Astrocyte (in vitro differentiated cells and primary cell): ENCODE results near the gene PNPLA5. TPM values are rescaled to one million over a fixed set of nuclear protein-coding genes. Genes with fewer than 3 reads are reported as not detected.

Source experiments
- DNase-seq: peaks from one replicate; pipeline ENCODE4 v3.0.0-alpha.2; 2010; ENCODE audit warnings: low read depth
- FAIRE-seq: peaks from 2 replicates; lab custom pipeline; 2011; peaks lifted over from hg19 to GRCh38; lab: Jason Lieb, UNC
- H2AFZ ChIP-seq: 2 replicates; pipeline ENCODE4 v1.6.0; 2012; ENCODE audit warnings: low read depth, low read length, inconsistent platforms
- H3K27ac ChIP-seq: 2 replicates; pipeline ENCODE4 v1.5.1; 2011; ENCODE audit warnings: low read depth, low read length, inconsistent platforms
- H3K27me3 ChIP-seq: 2 replicates; pipeline ENCODE4 v1.6.0; 2011; ENCODE audit warnings: low read length, inconsistent platforms; ENCODE audit not compliant: insufficient read depth
- H3K36me3 ChIP-seq: 2 replicates; pipeline ENCODE4 v1.5.1; 2011; ENCODE audit warnings: low read length, inconsistent platforms; ENCODE audit not compliant: insufficient read depth
- H3K4me1 ChIP-seq: 2 replicates; pipeline ENCODE4 v1.5.1; 2011; ENCODE audit warnings: low read length, inconsistent platforms; ENCODE audit not compliant: insufficient read depth
- H3K4me2 ChIP-seq: 2 replicates; pipeline ENCODE4 v1.6.0; 2012; ENCODE audit warnings: low read length, inconsistent platforms
- H3K4me3 ChIP-seq: 2 replicates; pipeline ENCODE4 v1.5.1; 2011; ENCODE audit warnings: low read depth, mild to moderate bottlenecking, low read length, inconsistent platforms; ENCODE audit not compliant: insufficient read depth
- H3K79me2 ChIP-seq: 2 replicates; pipeline ENCODE4 v1.6.0; 2012; ENCODE audit warnings: mild to moderate bottlenecking, low read length, inconsistent platforms; ENCODE audit not compliant: insufficient read depth
- H3K9ac ChIP-seq: 2 replicates; pipeline ENCODE4 v1.6.0; 2012; ENCODE audit warnings: mild to moderate bottlenecking, low read length, inconsistent platforms
- H3K9me3 ChIP-seq: 2 replicates; pipeline ENCODE4 v1.5.1; 2012; ENCODE audit warnings: low read depth, mild to moderate bottlenecking, low read length, inconsistent platforms; ENCODE audit not compliant: insufficient read depth
- H4K20me1 ChIP-seq: 2 replicates; pipeline ENCODE4 v1.6.0; 2012; ENCODE audit warnings: low read length, inconsistent platforms; ENCODE audit not compliant: insufficient read depth
- H3K27ac Mint-ChIP-seq: one replicate; pipeline ENCODE4 v1.8.0; 2021; ENCODE audit warnings: mild to moderate bottlenecking, mixed read lengths; ENCODE audit not compliant: unreplicated experiment
- H3K27me3 Mint-ChIP-seq: one replicate; pipeline ENCODE4 v1.8.0; 2021; ENCODE audit warnings: low read depth, mixed read lengths; ENCODE audit not compliant: unreplicated experiment
- H3K36me3 Mint-ChIP-seq: one replicate; pipeline ENCODE4 v1.8.0; 2021; ENCODE audit warnings: low read depth, mixed read lengths; ENCODE audit not compliant: unreplicated experiment
- H3K4me1 Mint-ChIP-seq: one replicate; pipeline ENCODE4 v1.8.0; 2021; ENCODE audit warnings: low read depth, mixed read lengths; ENCODE audit not compliant: unreplicated experiment
- H3K4me3 Mint-ChIP-seq: one replicate; pipeline ENCODE4 v1.8.0; 2021; ENCODE audit warnings: mild to moderate bottlenecking, moderate library complexity, mixed read lengths; ENCODE audit not compliant: unreplicated experiment
- H3K9me3 Mint-ChIP-seq: one replicate; pipeline ENCODE4 v1.8.0; 2021; ENCODE audit warnings: mild to moderate bottlenecking, mixed read lengths; ENCODE audit not compliant: unreplicated experiment
- CTCF ChIP-seq: IDR thresholded peaks from 2 replicates; pipeline ENCODE4 v1.5.1; 2011; ENCODE audit warnings: low read depth, mild to moderate bottlenecking, inconsistent platforms, low read length, moderate library complexity; ENCODE audit not compliant: insufficient read depth
- EZH2 ChIP-seq: IDR thresholded peaks from 2 replicates; pipeline ENCODE4 v1.6.1; 2012; ENCODE audit warnings: mild to moderate bottlenecking, low read length, inconsistent platforms; ENCODE audit not compliant: insufficient read depth
- total RNA-seq: library from RNA; stranded (reverse); gene quantifications from 2 replicates; pipeline ENCODE4 v1.2.1, GENCODE V29; 2021

PNPLA5 gene
- total RNA-seq, 1 donor from 2014 or later = not detected

- H3K9ac ChIP-seq = no peak overlapping the region
- H2AFZ ChIP-seq = no peak overlapping the region
- Mint-ChIP-seq H3K27me3 (peaks cover 10% of the 10 kb centered on the region), H3K27ac (no peak overlapping the region), H3K36me3 (peaks cover 9% of the 10 kb centered on the region), H3K4me1 (peaks cover 2% of the 10 kb centered on the region), H3K4me3 (no peak overlapping the region), H3K9me3 (no peaks in the 10 kb centered on the region)
- TF ChIP-seq EZH2 (no peak), CTCF (no peak)
- H3K4me1 ChIP-seq = peaks cover 13% of the 10 kb centered on the region
- H3K27ac ChIP-seq = no peak overlapping the region
- H3K27me3 ChIP-seq = no peaks in the 10 kb centered on the region
- H4K20me1 ChIP-seq = no peaks in the 10 kb centered on the region
- no peaks in the 10 kb centered on the region for H3K79me2 ChIP-seq
- no peaks in the 10 kb centered on the region for H3K9me3 ChIP-seq
- no peak for FAIRE-seq
- DNase-seq = no peak
- H3K36me3 ChIP-seq = no peaks in the 10 kb centered on the region
- no peak overlapping the region for H3K4me3 ChIP-seq
- H3K4me2 ChIP-seq = no peak overlapping the region
Measured at GRCh38 chr22:43833286-43834240, 58.2 kb downstream of the PNPLA5 start.

- Histone ChIP-seq H3K79me2 (no peaks in the 10 kb centered on the region), H3K36me3 (no peaks in the 10 kb centered on the region), H2AFZ (no peak overlapping the region), H3K4me1 (peaks cover 6% of the 10 kb centered on the region), H4K20me1 (no peaks in the 10 kb centered on the region), H3K9ac (no peak overlapping the region), H3K4me3 (no peak overlapping the region), H3K27me3 (no peaks in the 10 kb centered on the region), H3K27ac (no peak overlapping the region), H3K4me2 (no peak overlapping the region), H3K9me3 (no peaks in the 10 kb centered on the region)
- Mint-ChIP-seq H3K4me1 (peaks cover 4% of the 10 kb centered on the region), H3K27me3 (peaks cover 10% of the 10 kb centered on the region), H3K36me3 (peaks cover 6% of the 10 kb centered on the region), H3K27ac (no peak overlapping the region), H3K9me3 (no peaks in the 10 kb centered on the region), H3K4me3 (no peak overlapping the region)
- FAIRE-seq = no peak
- no peak for DNase-seq
- TF ChIP-seq CTCF = no peak
- no peak for TF ChIP-seq EZH2
Measured at GRCh38 chr22:43832393-43833265, 59.2 kb downstream of the PNPLA5 start.
